ENCODE measurements around the gene MMAB.

DNA sequence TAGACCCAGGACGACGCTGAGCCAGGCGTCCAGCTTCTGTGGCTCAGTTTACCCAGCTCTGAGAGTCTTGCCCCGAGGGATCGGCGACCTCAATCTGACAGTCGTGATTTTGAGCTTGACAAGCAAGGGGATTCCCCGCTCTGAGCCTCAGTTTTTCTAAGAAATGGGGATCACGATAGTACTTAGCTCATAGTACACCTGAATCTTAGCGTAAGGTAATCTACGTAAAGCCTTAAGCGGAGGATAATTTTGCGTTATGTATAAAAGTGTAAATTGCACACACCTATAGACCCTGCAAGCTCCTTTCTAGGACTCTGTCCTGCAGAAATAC is 575 bp upstream of the MMAB start:
- TF ChIP-seq, protein P1, sequence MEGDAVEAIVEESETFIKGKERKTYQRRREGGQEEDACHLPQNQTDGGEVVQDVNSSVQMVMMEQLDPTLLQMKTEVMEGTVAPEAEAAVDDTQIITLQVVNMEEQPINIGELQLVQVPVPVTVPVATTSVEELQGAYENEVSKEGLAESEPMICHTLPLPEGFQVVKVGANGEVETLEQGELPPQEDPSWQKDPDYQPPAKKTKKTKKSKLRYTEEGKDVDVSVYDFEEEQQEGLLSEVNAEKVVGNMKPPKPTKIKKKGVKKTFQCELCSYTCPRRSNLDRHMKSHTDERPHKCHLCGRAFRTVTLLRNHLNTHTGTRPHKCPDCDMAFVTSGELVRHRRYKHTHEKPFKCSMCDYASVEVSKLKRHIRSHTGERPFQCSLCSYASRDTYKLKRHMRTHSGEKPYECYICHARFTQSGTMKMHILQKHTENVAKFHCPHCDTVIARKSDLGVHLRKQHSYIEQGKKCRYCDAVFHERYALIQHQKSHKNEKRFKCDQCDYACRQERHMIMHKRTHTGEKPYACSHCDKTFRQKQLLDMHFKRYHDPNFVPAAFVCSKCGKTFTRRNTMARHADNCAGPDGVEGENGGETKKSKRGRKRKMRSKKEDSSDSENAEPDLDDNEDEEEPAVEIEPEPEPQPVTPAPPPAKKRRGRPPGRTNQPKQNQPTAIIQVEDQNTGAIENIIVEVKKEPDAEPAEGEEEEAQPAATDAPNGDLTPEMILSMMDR (IDR thresholded peaks at IDR 0.05 in 4 of 5, conservative IDR thresholded peaks at IDR 0.05 in 1 of 5) = no peak
- TF ChIP-seq POLR2A (IDR thresholded peaks at IDR 0.05) = no peak
